NCI-H2107 treated with DMSO at 0.1 percent for 48 hours (cell line): Measurements from ENCODE around the gene NBAS.
A peak's percentile ranks its signal among the peaks of the same experiment; 100 is the strongest.

Experiments
- DNase-seq: peaks from one replicate; lab custom pipeline; 2025; ENCODE audit not compliant: unreplicated experiment; lab: John Stamatoyannopoulos, UW

Gene NBAS

GRCh38 chr2:15560988-15561573 lies at the start of gene NBAS:
NBAS (minus strand) TSS chr2:15561334; CDS start chr2:15561304, 30 bp downstream.
- peak; percentile 75 for DNase-seq

GRCh38 chr2:15610430-15610952 lies 49.4 kb upstream of the NBAS start:
- DNase-seq: no peak

GRCh38 chr2:15609341-15610042 lies 48.4 kb upstream of the NBAS start:
- DNase-seq: no peak

- no peak for DNase-seq
Measured at GRCh38 chr2:15608392-15608761, 47.2 kb upstream of the NBAS start.

GRCh38 chr2:15607709-15608391 lies 46.7 kb upstream of the NBAS start:
- no peak for DNase-seq

GRCh38 chr2:15606481-15607441 lies 45.6 kb upstream of the NBAS start:
- no peak for DNase-seq

- no peak for DNase-seq
Measured at GRCh38 chr2:15605721-15606120, 44.6 kb upstream of the NBAS start.

GRCh38 chr2:15603948-15604347 lies 42.8 kb upstream of the NBAS start:
- no peak for DNase-seq

GRCh38 chr2:15603044-15603765 lies 42.1 kb upstream of the NBAS start:
- DNase-seq: no peak

- DNase-seq: no peak
Measured at GRCh38 chr2:15602393-15602792, 41.3 kb upstream of the NBAS start.

- no peak for DNase-seq
Measured at GRCh38 chr2:15601681-15602080, 40.5 kb upstream of the NBAS start.

GRCh38 chr2:15599994-15600393 lies 38.9 kb upstream of the NBAS start:
- no peak for DNase-seq

GRCh38 chr2:15596968-15597367 lies 35.8 kb upstream of the NBAS start:
- no peak for DNase-seq

- DNase-seq: no peak
Measured at GRCh38 chr2:15596350-15596749, 35.2 kb upstream of the NBAS start.

- no peak for DNase-seq
Measured at GRCh38 chr2:15595936-15596335, 34.8 kb upstream of the NBAS start.

GRCh38 chr2:15595342-15595905 lies 34.3 kb upstream of the NBAS start:
- DNase-seq: no peak

GRCh38 chr2:15594291-15595256 lies 33.4 kb upstream of the NBAS start:
- DNase-seq: no peak

GRCh38 chr2:15593327-15593705 lies 32.2 kb upstream of the NBAS start:
- no peak for DNase-seq
